Gastroesophageal sphincter (tissue), 3 donors: ENCODE data around the gene GPR183.

Experiments
- CTCF ChIP-seq, 4 experiments: fragments of 200-600 bp in 2 of 4; fragments of 450-650 bp in 2 of 4; sonication (generic) in 1 of 4; IDR thresholded peaks; one replicate each; pipeline ENCODE4 v1.5.1; 2017 to 2019; ENCODE audit warnings: antibody characterized with exemption in 4 of 4, mild to moderate bottlenecking in 2 of 4, moderate library complexity in 2 of 4
- POLR2AphosphoS5 ChIP-seq: sonication (generic); formaldehyde crosslinking; IDR thresholded peaks from one replicate; pipeline ENCODE4 v1.6.1; 2017; ENCODE audit warnings: antibody characterized with exemption

- TF ChIP-seq CTCF (IDR thresholded peaks at IDR 0.05): no peak
- no peak for TF ChIP-seq POLR2AphosphoS5
Measured at GRCh38 chr13:99339230-99339721, 32.1 kb upstream of the GPR183 start.
